Calu3 (cell line): ENCODE measurements around the gene UBN1. TPM values are rescaled to one million over a fixed set of nuclear protein-coding genes. Genes with fewer than 3 reads are reported as not detected.
A peak's percentile ranks its signal among the peaks of the same experiment; 100 is the strongest.

Experiments
- BruUV-seq: library from RNA; stranded (reverse); fragments of 400-500 nt; replicated peaks from 2 replicates; lab custom pipeline; 2021; lab: Mats Ljungman, UMichigan
- CTCF ChIA-PET: fragments of 300-600 bp; sonication (Branson Sonifier 250); formaldehyde crosslinking; loops from one replicate; lab custom pipeline; 2022; ENCODE audit warnings: antibody characterized with exemption; lab: Charles Lee
- DNase-seq: peaks from one replicate; pipeline ENCODE4 v3.0.0; 2022
- H3K27ac Mint-ChIP-seq: one replicate; pipeline ENCODE4 v1.8.0; 2022; ENCODE audit warnings: mixed read lengths; ENCODE audit not compliant: unreplicated experiment
- H3K27me3 Mint-ChIP-seq: one replicate; pipeline ENCODE4 v1.8.0; 2022; ENCODE audit warnings: mixed read lengths; ENCODE audit not compliant: unreplicated experiment
- H3K36me3 Mint-ChIP-seq: one replicate; pipeline ENCODE4 v1.8.0; 2022; ENCODE audit warnings: mild to moderate bottlenecking, moderate library complexity, mixed read lengths; ENCODE audit not compliant: insufficient read depth, unreplicated experiment
- H3K4me1 Mint-ChIP-seq: one replicate; pipeline ENCODE4 v1.8.0; 2022; ENCODE audit warnings: mild to moderate bottlenecking, low read depth, mixed read lengths; ENCODE audit not compliant: unreplicated experiment
- H3K4me3 Mint-ChIP-seq: one replicate; pipeline ENCODE4 v1.8.0; 2022; ENCODE audit warnings: mild to moderate bottlenecking, low read depth, moderate library complexity, mixed read lengths; ENCODE audit not compliant: unreplicated experiment
- H3K9me3 Mint-ChIP-seq: one replicate; pipeline ENCODE4 v1.8.0; 2022; ENCODE audit warnings: low read depth, mixed read lengths; ENCODE audit not compliant: unreplicated experiment
- intact Hi-C: fragments of 100-400 bp; cut with micrococcal nuclease; formaldehyde crosslinking; loops from one replicate; pipeline ENCODE4 v1.10.0; 2022; ENCODE audit not compliant: unreplicated experiment
- total RNA-seq: library from RNA; stranded (reverse); gene quantifications from 2 replicates; pipeline ENCODE4 v1.2.3, GENCODE V29; 2022
- TF ChIP-seq, protein P1 (sequence below): fragments of 200-600 bp; IDR thresholded peaks from one replicate; pipeline ENCODE4 v1.8.0; 2022; ENCODE audit warnings: antibody characterized with exemption; ENCODE audit not compliant: unreplicated experiment

Gene UBN1
- total RNA-seq, 1 experiment from 2014 or later: 50.5 TPM

- H3K4me1 Mint-ChIP-seq: peaks cover 39% of the 10 kb centered on the region
- no peak for DNase-seq
- peak overlapping the region; percentile 79 for H3K27ac Mint-ChIP-seq
- CTCF ChIA-PET: no interaction called here
- intact Hi-C loops: loop anchor here (2.0 to 5.0 kb wide), 4 partner anchors 13 to 55 kb away; partner anchors contain the start of gene PPL
- peaks cover 4% of the 10 kb centered on the region for H3K9me3 Mint-ChIP-seq
- TF ChIP-seq, protein P1, sequence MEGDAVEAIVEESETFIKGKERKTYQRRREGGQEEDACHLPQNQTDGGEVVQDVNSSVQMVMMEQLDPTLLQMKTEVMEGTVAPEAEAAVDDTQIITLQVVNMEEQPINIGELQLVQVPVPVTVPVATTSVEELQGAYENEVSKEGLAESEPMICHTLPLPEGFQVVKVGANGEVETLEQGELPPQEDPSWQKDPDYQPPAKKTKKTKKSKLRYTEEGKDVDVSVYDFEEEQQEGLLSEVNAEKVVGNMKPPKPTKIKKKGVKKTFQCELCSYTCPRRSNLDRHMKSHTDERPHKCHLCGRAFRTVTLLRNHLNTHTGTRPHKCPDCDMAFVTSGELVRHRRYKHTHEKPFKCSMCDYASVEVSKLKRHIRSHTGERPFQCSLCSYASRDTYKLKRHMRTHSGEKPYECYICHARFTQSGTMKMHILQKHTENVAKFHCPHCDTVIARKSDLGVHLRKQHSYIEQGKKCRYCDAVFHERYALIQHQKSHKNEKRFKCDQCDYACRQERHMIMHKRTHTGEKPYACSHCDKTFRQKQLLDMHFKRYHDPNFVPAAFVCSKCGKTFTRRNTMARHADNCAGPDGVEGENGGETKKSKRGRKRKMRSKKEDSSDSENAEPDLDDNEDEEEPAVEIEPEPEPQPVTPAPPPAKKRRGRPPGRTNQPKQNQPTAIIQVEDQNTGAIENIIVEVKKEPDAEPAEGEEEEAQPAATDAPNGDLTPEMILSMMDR: no peak
- H3K36me3 Mint-ChIP-seq: peaks cover 92% of the 10 kb centered on the region
- no TSS peak for BruUV-seq
- H3K4me3 Mint-ChIP-seq: peak overlapping the region; percentile 41
- no peaks in the 10 kb centered on the region for H3K27me3 Mint-ChIP-seq
Measured at GRCh38 chr16:4882000-4882632, 34.8 kb downstream of the UBN1 start.

DNA sequence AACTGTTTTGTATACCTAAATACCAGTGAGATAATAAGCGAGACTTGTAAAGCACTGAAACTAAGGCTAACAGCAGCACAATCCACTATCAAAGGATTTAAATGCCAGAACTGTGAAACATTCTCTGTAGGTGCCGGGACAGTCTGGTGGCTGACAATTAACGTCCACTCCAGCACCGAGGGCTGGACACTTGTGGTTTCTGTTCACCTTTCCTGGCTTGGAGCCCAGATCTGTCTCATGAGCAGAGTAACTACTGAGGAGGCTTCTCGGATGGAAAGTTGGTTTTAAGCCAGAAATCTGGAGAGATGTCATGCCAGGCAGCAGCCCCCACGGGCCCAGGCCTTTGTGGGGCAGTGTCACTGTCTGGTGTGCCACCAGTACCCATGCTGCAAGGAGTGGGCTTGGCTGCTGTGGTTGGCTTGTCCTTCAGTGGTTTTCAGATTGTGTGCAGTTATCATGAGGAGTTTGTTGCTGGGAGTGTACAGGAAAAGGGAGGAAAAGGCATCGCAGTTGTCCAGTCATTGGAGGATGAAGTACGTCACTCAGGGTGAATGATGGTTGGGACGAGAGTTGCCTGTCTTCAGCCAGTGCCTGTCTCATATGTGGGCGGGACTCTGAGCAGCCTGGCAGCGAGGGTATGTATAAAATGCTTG is 35.5 kb downstream of the UBN1 start:
- CTCF ChIA-PET: no interaction called here
- H3K36me3 Mint-ChIP-seq: peaks cover 93% of the 10 kb centered on the region
- TF ChIP-seq, protein P1: no peak
- peaks cover 4% of the 10 kb centered on the region for H3K9me3 Mint-ChIP-seq
- H3K4me3 Mint-ChIP-seq: peak overlapping the region; percentile 20
- no peaks in the 10 kb centered on the region for H3K27me3 Mint-ChIP-seq
- peak overlapping the region; percentile 79 for H3K27ac Mint-ChIP-seq
- DNase-seq: peak; percentile 91
- intact Hi-C loops: loop anchor here (2.0 to 5.0 kb wide), 4 partner anchors 14 to 55 kb away; partner anchors contain the start of gene PPL
- peaks cover 33% of the 10 kb centered on the region for H3K4me1 Mint-ChIP-seq
- BruUV-seq: no TSS peak

DNA sequence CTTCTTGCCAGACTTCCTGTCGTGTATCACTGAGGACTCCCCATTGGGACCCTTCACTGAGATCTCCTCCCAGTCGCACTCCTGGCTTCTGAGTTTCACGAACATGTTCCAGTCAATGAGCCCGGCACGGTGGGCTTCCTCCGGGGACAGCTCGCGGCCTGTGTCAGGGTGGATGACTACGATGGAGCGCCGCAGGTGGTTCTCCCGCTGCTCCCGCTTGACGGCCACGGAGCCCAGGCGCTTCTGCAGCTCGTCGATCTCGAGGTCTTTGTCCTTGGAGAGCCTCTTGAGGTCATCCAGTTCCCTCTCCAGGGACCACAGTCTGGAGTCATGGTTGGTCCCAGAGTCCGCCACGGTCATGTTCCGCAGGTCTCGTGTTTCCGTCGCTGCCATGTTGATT is 36.2 kb downstream of the UBN1 start:
- no peak for DNase-seq
- Mint-ChIP-seq H3K27me3 (no peaks in the 10 kb centered on the region), H3K9me3 (peaks cover 4% of the 10 kb centered on the region), H3K4me1 (peaks cover 32% of the 10 kb centered on the region), H3K4me3 (no peak overlapping the region), H3K27ac (no peak overlapping the region), H3K36me3 (peaks cover 93% of the 10 kb centered on the region)
- TF ChIP-seq, protein P1: no peak
- BruUV-seq: no TSS peak
- CTCF ChIA-PET: no interaction called here
- intact Hi-C loops: loop anchor here (2.0 to 5.0 kb wide), 4 partner anchors 15 to 54 kb away; partner anchors contain the start of gene PPL

DNA sequence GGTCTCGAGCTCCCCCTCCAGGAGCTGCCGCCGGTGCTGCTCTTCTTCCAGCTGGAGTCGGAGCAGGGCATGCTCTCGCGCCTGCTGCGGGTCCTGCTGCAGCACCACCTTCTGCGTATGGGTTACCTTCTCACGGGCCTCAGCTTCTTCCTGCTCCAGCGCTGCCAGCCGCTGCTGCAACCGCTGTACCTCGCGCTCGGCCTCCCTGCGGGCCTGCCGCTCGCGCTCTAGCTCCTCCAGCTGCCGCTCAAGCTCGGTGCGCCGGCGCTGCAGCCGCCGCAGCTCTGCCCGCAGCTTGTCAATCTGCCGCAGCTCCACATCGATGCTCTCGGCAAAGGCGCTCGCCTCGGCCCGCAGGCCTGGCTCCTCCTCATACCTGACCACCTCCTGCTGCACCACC is 36.9 kb downstream of the UBN1 start:
- no peaks in the 10 kb centered on the region for H3K27me3 Mint-ChIP-seq
- H3K9me3 Mint-ChIP-seq: peaks cover 4% of the 10 kb centered on the region
- TF ChIP-seq, protein P1: no peak
- no peak for DNase-seq
- intact Hi-C loops: loop anchor here (5.0 kb wide), 1 partner anchor 53 kb away; the partner anchor contains the start of gene PPL
- CTCF ChIA-PET: no interaction called here
- no TSS peak for BruUV-seq
- H3K27ac Mint-ChIP-seq: no peak overlapping the region
- H3K36me3 Mint-ChIP-seq: peaks cover 93% of the 10 kb centered on the region
- peaks cover 32% of the 10 kb centered on the region for H3K4me1 Mint-ChIP-seq
- H3K4me3 Mint-ChIP-seq: no peak overlapping the region
